Natural killer cell (primary cell): ENCODE measurements around the gene TNNT3. TPM values are rescaled to one million over a fixed set of nuclear protein-coding genes. Genes with fewer than 3 reads are reported as not detected.

Experiments used
- ATAC-seq, 3 donors: fragments of 150-1000 bp in 2 of 3; fragments of 200-7000 bp in 1 of 3; cut with Tn5 transposase; 1 replicate in 1 of 3; 2 replicates in 2 of 3; pipeline ENCODE4 v1.10.0; 2021; ENCODE audit warnings: mild to moderate bottlenecking in 2 of 3, moderate library complexity in 2 of 3
- DNase-seq, 2 donors: peaks; one replicate each; pipeline versions ENCODE4 v3.0.0 to v3.0.0-alpha.2; 2013 to 2021; ENCODE audit warnings: mixed read lengths in 1 of 2
- H3K27ac ChIP-seq: one replicate; pipeline ENCODE4 v1.5.1; 2013; ENCODE audit warnings: mild to moderate bottlenecking, low read length
- H3K27me3 ChIP-seq: one replicate; pipeline ENCODE4 v1.6.1; 2013; ENCODE audit warnings: low read length; ENCODE audit not compliant: control insufficient read depth, insufficient read depth
- H3K36me3 ChIP-seq: one replicate; pipeline ENCODE4 v1.6.1; 2013; ENCODE audit warnings: low read length; ENCODE audit not compliant: control insufficient read depth, insufficient read depth
- H3K4me1 ChIP-seq: one replicate; pipeline ENCODE4 v1.6.1; 2013; ENCODE audit warnings: low read length; ENCODE audit not compliant: control insufficient read depth, insufficient read depth
- H3K4me3 ChIP-seq: one replicate; pipeline ENCODE4 v1.5.1; 2013; ENCODE audit warnings: low read length
- H3K9me3 ChIP-seq: one replicate; pipeline ENCODE4 v1.6.1; 2013; ENCODE audit warnings: low read length; ENCODE audit not compliant: control insufficient read depth, insufficient read depth
- H3K27ac Mint-ChIP-seq, 2 donors: one replicate each; pipeline ENCODE4 v1.8.0; 2022; ENCODE audit warnings: mild to moderate bottlenecking in 2 of 2, mixed read lengths in 2 of 2, moderate library complexity in 1 of 2
- H3K27me3 Mint-ChIP-seq, 2 donors: one replicate each; pipeline ENCODE4 v1.8.0; 2022; ENCODE audit warnings: low read depth in 2 of 2, mixed read lengths in 2 of 2
- H3K36me3 Mint-ChIP-seq: one replicate; pipeline ENCODE4 v1.8.0; 2022; ENCODE audit warnings: mixed read lengths
- H3K4me1 Mint-ChIP-seq, 2 donors: one replicate each; pipeline ENCODE4 v1.8.0; 2022; ENCODE audit warnings: mixed read lengths in 2 of 2
- H3K4me3 Mint-ChIP-seq: one replicate; pipeline ENCODE4 v1.8.0; 2022; ENCODE audit warnings: mild to moderate bottlenecking, moderate library complexity, mixed read lengths
- H3K9me3 Mint-ChIP-seq, 2 donors: one replicate each; pipeline ENCODE4 v1.8.0; 2022; ENCODE audit warnings: mixed read lengths in 2 of 2
- WGBS: methylation state at CpG from one replicate; pipeline ENCODE4 v1.1.7; 2013; ENCODE audit warnings: missing lambda C conversion rate; ENCODE audit not compliant: insufficient coverage; 5-methylcytosine and 5-hydroxymethylcytosine counted together
- intact Hi-C: fragments of 100-400 bp; cut with micrococcal nuclease; formaldehyde crosslinking; loops from one replicate; pipeline ENCODE4 v1.14.2; 2022
- total RNA-seq, 4 donors: library from RNA; stranded (reverse); fragments of 120-200 nt in 1 of 4; gene quantifications; one replicate each; pipeline versions ENCODE4 v1.2.3 to v1.2.4, GENCODE V29; 2013 to 2022
- TF ChIP-seq, protein P1 (sequence below): fragments of 200-600 bp; IDR thresholded peaks from one replicate; pipeline ENCODE4 v1.8.0; 2022; ENCODE audit warnings: antibody characterized with exemption

The TNNT3 gene
- 10 to 100 TPM; 15.8 to 27.9 (median 26.2) TPM for total RNA-seq
- total RNA-seq (2013): 5.5 TPM

- no peak within 1 kb of the TSS for H3K4me3 ChIP-seq
- peaks cover 2% of the 10 kb centered on the region for H3K27me3 ChIP-seq
- ATAC-seq (no peak), DNase-seq (peak in 1 of 2 donors; percentile 21)
- Mint-ChIP-seq H3K9me3 (no peaks in the 10 kb centered on the region), H3K4me1 (peaks cover 5 to 45% of the 10 kb centered on the region in 2 donors), H3K4me3 (no peak within 1 kb of the TSS), H3K36me3 (no peaks in the 10 kb centered on the region), H3K27me3 (peaks cover 0 to 17% of the 10 kb centered on the region in 2 donors), H3K27ac (no peak within 1 kb of the TSS)
- intact Hi-C loops: loop anchor here (5.0 kb wide), 1 partner anchor 298 kb away; no protein-coding TSS in a partner anchor
- H3K4me1 ChIP-seq: peaks cover 24% of the 10 kb centered on the region
- WGBS: 89% methylated on average over 31 of the region's 31 CpGs
- no peaks in the 10 kb centered on the region for H3K36me3 ChIP-seq
- no peak within 1 kb of the TSS for H3K27ac ChIP-seq
- H3K9me3 ChIP-seq: no peaks in the 10 kb centered on the region
- TF ChIP-seq, protein P1, sequence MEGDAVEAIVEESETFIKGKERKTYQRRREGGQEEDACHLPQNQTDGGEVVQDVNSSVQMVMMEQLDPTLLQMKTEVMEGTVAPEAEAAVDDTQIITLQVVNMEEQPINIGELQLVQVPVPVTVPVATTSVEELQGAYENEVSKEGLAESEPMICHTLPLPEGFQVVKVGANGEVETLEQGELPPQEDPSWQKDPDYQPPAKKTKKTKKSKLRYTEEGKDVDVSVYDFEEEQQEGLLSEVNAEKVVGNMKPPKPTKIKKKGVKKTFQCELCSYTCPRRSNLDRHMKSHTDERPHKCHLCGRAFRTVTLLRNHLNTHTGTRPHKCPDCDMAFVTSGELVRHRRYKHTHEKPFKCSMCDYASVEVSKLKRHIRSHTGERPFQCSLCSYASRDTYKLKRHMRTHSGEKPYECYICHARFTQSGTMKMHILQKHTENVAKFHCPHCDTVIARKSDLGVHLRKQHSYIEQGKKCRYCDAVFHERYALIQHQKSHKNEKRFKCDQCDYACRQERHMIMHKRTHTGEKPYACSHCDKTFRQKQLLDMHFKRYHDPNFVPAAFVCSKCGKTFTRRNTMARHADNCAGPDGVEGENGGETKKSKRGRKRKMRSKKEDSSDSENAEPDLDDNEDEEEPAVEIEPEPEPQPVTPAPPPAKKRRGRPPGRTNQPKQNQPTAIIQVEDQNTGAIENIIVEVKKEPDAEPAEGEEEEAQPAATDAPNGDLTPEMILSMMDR: no peak
These were observed at the start of gene TNNT3 for GRCh38 chr11:1919391-1920127. Gene TNNT3, plus strand, starts transcription at chr11:1919703. Its CDS starts 3,172 bp downstream, at chr11:1922875.

- H3K27me3 Mint-ChIP-seq: no peaks in the 10 kb centered on the region
- H3K4me1 Mint-ChIP-seq: peaks cover 51 to 67% of the 10 kb centered on the region in 2 donors
- peak overlapping the region; percentile 93 for H3K4me3 Mint-ChIP-seq
- Histone ChIP-seq H3K27me3 (no peaks in the 10 kb centered on the region), H3K4me3 (no peak overlapping the region), H3K36me3 (peaks cover 13% of the 10 kb centered on the region), H3K9me3 (no peaks in the 10 kb centered on the region), H3K27ac (no peak overlapping the region), H3K4me1 (peaks cover 92% of the 10 kb centered on the region)
- H3K27ac Mint-ChIP-seq: peak overlapping the region; percentile 82 to 88
- ATAC-seq (peak in 2 of 3 donors; percentile 1 to 3), DNase-seq (no peak)
- WGBS: 88% methylated on average over 12 of the region's 12 CpGs
- H3K36me3 Mint-ChIP-seq: no peaks in the 10 kb centered on the region
- intact Hi-C loops: loop anchor here (2.0 kb wide), 1 partner anchor 18 kb away; the partner anchor contains the start of gene LSP1
- TF ChIP-seq, protein P1: no peak
- no peaks in the 10 kb centered on the region for H3K9me3 Mint-ChIP-seq
These were observed 49.2 kb upstream of the TNNT3 start for GRCh38 chr11:1870326-1870696.

- Histone ChIP-seq H3K27me3 (no peaks in the 10 kb centered on the region), H3K4me3 (peak overlapping the region; percentile 13), H3K36me3 (peaks cover 10% of the 10 kb centered on the region), H3K9me3 (no peaks in the 10 kb centered on the region), H3K27ac (peak overlapping the region; percentile 48), H3K4me1 (peaks cover 94% of the 10 kb centered on the region)
- Mint-ChIP-seq H3K9me3 (no peaks in the 10 kb centered on the region), H3K36me3 (no peaks in the 10 kb centered on the region), H3K27me3 (no peaks in the 10 kb centered on the region), H3K27ac (peak overlapping the region; percentile 82 to 88), H3K4me1 (peaks cover 48 to 71% of the 10 kb centered on the region in 2 donors), H3K4me3 (peak overlapping the region; percentile 93)
- WGBS: 44% methylated on average over 50 of the region's 50 CpGs
- intact Hi-C loops: loop anchor here (2.0 kb wide), 1 partner anchor 18 kb away; the partner anchor contains the start of gene LSP1
- ATAC-seq (peak; percentile 68 to 76 (median 74)), DNase-seq (peak in 1 of 2 donors; percentile 80)
- TF ChIP-seq, protein P1: no peak
These were observed 48.6 kb upstream of the TNNT3 start for GRCh38 chr11:1870721-1871466.
